ENCODE measurements around the gene SLAMF6.

The SLAMF6 gene

DNA sequence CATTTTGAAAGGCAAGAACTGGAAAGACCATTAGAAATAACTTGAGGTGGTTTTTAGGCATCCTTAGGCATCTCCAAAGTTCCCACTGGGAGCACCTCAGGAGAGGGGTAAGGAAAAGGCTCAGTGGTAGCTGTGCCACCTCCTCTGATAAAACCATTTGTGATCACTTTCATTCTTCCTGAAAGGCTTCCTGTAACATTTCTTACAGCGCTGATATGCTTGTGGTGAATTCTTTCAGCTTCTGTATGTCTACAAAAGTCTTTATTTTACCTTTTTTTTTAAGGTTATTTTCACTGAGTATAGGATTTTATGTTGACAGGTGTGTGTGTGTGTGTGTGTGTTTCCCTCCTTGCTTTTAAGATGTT is 67.9 kb downstream of the SLAMF6 start:
- TF ChIP-seq, protein P1, sequence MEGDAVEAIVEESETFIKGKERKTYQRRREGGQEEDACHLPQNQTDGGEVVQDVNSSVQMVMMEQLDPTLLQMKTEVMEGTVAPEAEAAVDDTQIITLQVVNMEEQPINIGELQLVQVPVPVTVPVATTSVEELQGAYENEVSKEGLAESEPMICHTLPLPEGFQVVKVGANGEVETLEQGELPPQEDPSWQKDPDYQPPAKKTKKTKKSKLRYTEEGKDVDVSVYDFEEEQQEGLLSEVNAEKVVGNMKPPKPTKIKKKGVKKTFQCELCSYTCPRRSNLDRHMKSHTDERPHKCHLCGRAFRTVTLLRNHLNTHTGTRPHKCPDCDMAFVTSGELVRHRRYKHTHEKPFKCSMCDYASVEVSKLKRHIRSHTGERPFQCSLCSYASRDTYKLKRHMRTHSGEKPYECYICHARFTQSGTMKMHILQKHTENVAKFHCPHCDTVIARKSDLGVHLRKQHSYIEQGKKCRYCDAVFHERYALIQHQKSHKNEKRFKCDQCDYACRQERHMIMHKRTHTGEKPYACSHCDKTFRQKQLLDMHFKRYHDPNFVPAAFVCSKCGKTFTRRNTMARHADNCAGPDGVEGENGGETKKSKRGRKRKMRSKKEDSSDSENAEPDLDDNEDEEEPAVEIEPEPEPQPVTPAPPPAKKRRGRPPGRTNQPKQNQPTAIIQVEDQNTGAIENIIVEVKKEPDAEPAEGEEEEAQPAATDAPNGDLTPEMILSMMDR (conservative IDR thresholded peaks at IDR 0.05; ENCODE audit: low read length): no peak
- no peak overlapping the region for H3K4me3 ChIP-seq (ENCODE audit: low read length)

DNA sequence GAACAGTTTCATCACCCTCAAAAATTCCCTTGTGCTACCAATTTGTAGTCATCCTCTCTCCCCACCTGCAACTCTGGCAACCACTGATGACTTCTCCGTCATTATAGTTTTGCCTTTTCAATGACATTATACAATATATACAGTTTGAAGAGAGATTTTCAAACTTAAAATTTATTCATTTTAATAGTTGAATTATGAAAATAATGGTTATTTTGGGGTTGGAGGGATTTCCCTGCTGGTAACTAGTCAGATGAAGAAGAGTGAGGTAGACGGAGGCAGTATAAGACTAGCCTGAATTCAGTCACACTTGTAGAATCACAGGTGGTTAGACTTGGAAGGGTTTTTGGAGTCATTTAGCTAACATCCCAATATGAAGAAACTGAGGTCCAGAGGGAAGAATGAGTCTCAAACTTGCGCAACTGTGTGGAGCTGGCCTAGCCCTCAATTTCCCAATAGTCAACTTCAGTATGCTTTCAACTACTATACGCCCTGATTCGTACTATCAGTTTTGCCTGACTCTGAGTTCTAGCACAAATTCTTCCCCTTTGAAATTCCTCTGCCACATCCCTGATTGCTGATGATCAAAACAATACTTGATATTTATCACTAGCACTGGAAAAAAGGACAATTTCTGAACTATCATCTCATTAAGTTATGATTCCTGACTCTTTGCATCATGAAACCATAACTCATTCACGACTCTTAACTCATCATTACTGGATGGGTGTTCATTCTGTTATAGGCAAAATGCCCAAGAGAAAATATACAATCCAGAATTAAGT is 68.5 kb downstream of the SLAMF6 start:
- DNase-seq (ENCODE audit: low read depth): no peak
- no peak overlapping the region for H3K4me3 ChIP-seq (ENCODE audit: low read length)
- TF ChIP-seq, protein P1 (conservative IDR thresholded peaks at IDR 0.05; ENCODE audit: low read length): no peak

More for the DNA sequence above, 67.9 kb downstream of the SLAMF6 start:
- no peak for DNase-seq (ENCODE audit: low read depth)

DNA sequence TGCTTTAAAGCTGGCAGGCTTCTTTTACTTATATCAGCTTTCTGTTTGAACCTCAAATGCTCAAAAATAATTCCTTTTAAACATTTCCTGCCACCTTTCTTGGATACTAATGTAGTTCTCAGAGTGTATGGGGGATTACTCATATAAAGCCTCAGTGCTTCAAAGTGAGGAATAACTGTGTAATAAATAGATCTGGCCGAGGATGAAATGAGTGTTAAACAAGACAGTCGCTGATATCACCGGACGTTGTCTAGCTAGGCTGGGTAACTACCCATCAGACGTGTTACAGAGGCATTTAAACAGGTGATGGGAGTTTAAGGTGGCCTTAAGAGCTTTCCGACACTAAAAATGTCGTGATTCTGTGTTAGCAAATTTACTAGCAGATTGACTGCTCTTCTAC is 69.6 kb downstream of the SLAMF6 start:
- TF ChIP-seq, protein P1 (conservative IDR thresholded peaks at IDR 0.05; ENCODE audit: low read length): no peak
- DNase-seq (ENCODE audit: low read depth): no peak
- no peak overlapping the region for H3K4me3 ChIP-seq (ENCODE audit: low read length)

DNA sequence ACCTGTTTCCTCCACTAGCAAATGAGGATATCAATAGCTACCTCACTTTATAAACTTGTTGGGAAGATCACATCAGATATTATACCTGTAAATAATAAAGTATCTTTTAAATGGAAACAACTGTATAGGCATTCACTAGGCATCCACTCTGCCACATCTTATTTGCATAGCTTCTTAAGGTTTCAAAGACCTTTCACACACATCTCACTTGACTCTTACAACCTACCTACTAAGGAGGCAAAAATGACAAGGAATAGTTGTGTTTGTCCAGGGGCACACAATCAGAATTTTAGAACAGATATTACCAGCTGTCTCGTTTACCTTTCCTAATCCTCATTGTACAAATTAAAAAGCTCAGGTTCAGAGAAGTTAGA is 71.2 kb downstream of the SLAMF6 start:
- H3K4me3 ChIP-seq (ENCODE audit: low read length): no peak overlapping the region
- TF ChIP-seq, protein P1 (conservative IDR thresholded peaks at IDR 0.05; ENCODE audit: low read length): no peak
- DNase-seq (ENCODE audit: low read depth): no peak

DNA sequence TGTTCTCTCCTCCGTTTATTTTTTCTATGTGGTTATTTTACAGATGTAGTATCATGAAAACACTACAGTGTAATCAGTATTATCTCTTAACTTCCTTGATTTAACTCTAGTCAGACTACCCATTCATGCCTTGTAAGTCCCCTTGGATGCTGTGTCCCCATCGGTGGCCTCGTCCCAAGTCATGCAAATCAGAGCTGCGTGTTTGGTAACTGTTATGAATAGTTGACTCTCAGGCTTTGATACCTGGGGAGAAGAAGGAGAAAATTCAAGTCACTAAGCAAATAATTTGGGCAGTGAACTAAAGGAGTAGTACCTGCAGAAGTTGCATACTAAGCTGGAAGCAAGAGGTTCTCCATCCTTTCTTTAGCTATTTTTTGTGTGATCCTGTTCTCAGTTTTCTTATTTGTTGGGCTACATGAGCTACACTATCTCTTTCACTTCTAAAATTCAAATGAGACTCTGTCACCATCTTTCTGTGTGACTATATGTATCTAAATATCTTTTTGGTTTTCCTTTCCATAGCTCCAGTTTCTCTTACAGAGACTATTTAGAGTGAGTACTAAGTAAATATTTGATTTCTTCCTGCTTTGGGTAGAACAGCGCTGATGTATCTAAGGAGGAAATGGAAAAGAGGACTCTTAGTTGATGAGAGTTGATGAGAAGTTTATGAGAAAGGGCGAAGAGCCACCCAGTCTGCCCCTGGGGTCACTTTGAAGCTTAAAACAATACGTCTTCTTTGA is 71.8 kb downstream of the SLAMF6 start:
- DNase-seq (ENCODE audit: low read depth): no peak
- TF ChIP-seq, protein P1 (conservative IDR thresholded peaks at IDR 0.05; ENCODE audit: low read length): no peak
- no peak overlapping the region for H3K4me3 ChIP-seq (ENCODE audit: low read length)

DNA sequence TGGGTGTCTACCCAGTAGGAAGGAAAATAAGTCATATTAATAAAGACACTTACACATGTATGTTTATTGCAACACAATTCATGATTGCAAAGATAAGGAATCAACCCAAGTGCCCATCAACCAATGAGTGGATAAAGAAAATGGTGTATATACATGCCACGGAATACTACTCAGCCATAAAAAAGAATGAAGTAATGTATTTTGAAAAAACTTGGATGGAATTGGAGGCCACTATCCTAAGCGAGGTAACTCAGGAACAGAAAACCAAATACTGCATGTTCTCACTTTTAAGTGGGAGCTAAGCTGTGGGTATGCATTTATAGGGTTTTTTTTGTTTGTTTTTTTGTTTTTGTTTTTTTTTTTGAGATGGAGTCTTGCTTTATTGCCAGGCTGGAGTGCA is 73.6 kb downstream of the SLAMF6 start:
- TF ChIP-seq, protein P1 (conservative IDR thresholded peaks at IDR 0.05; ENCODE audit: low read length): no peak
- no peak for DNase-seq (ENCODE audit: low read depth)
- no peak overlapping the region for H3K4me3 ChIP-seq (ENCODE audit: low read length)
